Measurements from ENCODE around the gene PHACTR3.

The PHACTR3 gene

GRCh38 chr20:59673288-59673997 is 69.1 kb downstream of the PHACTR3 start:
- DNase-seq, result no peak

- no peak for DNase-seq
Observed at GRCh38 chr20:59673998-59674445, 69.7 kb downstream of the PHACTR3 start.

GRCh38 chr20:59676126-59676850 is 71.9 kb downstream of the PHACTR3 start:
- DNase-seq, result no peak

- DNase-seq, result no peak
Observed at GRCh38 chr20:59676851-59677182, 72.5 kb downstream of the PHACTR3 start.

GRCh38 chr20:59677586-59677985 is 73.2 kb downstream of the PHACTR3 start:
- no peak for DNase-seq

- DNase-seq, result no peak
Observed at GRCh38 chr20:59678288-59678687, 73.9 kb downstream of the PHACTR3 start.

GRCh38 chr20:59678951-59679350 is 74.6 kb downstream of the PHACTR3 start:
- no peak for DNase-seq

GRCh38 chr20:59680148-59680650 is 75.9 kb downstream of the PHACTR3 start:
- no peak for DNase-seq

- no peak for DNase-seq
Observed at GRCh38 chr20:59680852-59681251, 76.5 kb downstream of the PHACTR3 start.

GRCh38 chr20:59682603-59683002 is 78.3 kb downstream of the PHACTR3 start:
- DNase-seq, result no peak

GRCh38 chr20:59683181-59683580 is 78.8 kb downstream of the PHACTR3 start:
- DNase-seq, result no peak

GRCh38 chr20:59684685-59685242 is 80.4 kb downstream of the PHACTR3 start:
- no peak for DNase-seq

- no peak for DNase-seq
Observed at GRCh38 chr20:59686404-59687346, 82.3 kb downstream of the PHACTR3 start.

- DNase-seq, result no peak
Observed at GRCh38 chr20:59688356-59688755, 84.0 kb downstream of the PHACTR3 start.

GRCh38 chr20:59688999-59689398 is 84.7 kb downstream of the PHACTR3 start:
- DNase-seq, result no peak

- DNase-seq, result no peak
Observed at GRCh38 chr20:59690101-59690500, 85.8 kb downstream of the PHACTR3 start.

GRCh38 chr20:59690976-59691375 is 86.6 kb downstream of the PHACTR3 start:
- DNase-seq, result no peak

GRCh38 chr20:59692139-59692538 is 87.8 kb downstream of the PHACTR3 start:
- DNase-seq, result no peak

GRCh38 chr20:59693587-59693986 is 89.2 kb downstream of the PHACTR3 start:
- no peak for DNase-seq

- no peak for DNase-seq
Observed at GRCh38 chr20:59696476-59696875, 92.1 kb downstream of the PHACTR3 start.

GRCh38 chr20:59697068-59697467 is 92.7 kb downstream of the PHACTR3 start:
- DNase-seq, result no peak

- no peak for DNase-seq
Observed at GRCh38 chr20:59698598-59698997, 94.3 kb downstream of the PHACTR3 start.

- no peak for DNase-seq
Observed at GRCh38 chr20:59701236-59701635, 96.9 kb downstream of the PHACTR3 start.
